Esophagus muscularis mucosa (tissue), 4 donors: Measurements from ENCODE around the gene ECEL1.
"Not testable (repeated sequence)": the region's sequence is repeated elsewhere in the genome, so short reads cannot be mapped to it uniquely, and the experiment has no call there.

Source experiments
- EP300 ChIP-seq: sonication (generic); formaldehyde crosslinking; IDR thresholded peaks from one replicate; pipeline ENCODE4 v1.6.1; 2017; ENCODE audit warnings: antibody characterized with exemption
- POLR2A ChIP-seq: fragments of 450-650 bp; IDR thresholded peaks from one replicate; pipeline ENCODE4 v1.6.1; 2017; ENCODE audit warnings: antibody characterized with exemption, moderate library complexity, mild to moderate bottlenecking, low read depth
- POLR2AphosphoS5 ChIP-seq, 2 donors: sonication (generic); formaldehyde crosslinking; IDR thresholded peaks; one replicate each; pipeline ENCODE4 v1.6.1; 2017; ENCODE audit warnings: antibody characterized with exemption in 2 of 2
- TF ChIP-seq, protein P1 (sequence below), 3 experiments: fragments of 200-600 bp in 2 of 3; fragments of 450-650 bp in 1 of 3; sonication (generic) in 2 of 3; IDR thresholded peaks; one replicate each; pipeline ENCODE4 v1.5.1; 2017 to 2019; ENCODE audit warnings: antibody characterized with exemption in 3 of 3, mild to moderate bottlenecking in 2 of 3, moderate library complexity in 1 of 3

GRCh38 chr2:232532821-232533220 lies 45.2 kb upstream of the ECEL1 start:
- not testable (repeated sequence) for TF ChIP-seq EP300; POLR2AphosphoS5 (IDR thresholded peaks at IDR 0.05); POLR2A
- TF ChIP-seq, protein P1, sequence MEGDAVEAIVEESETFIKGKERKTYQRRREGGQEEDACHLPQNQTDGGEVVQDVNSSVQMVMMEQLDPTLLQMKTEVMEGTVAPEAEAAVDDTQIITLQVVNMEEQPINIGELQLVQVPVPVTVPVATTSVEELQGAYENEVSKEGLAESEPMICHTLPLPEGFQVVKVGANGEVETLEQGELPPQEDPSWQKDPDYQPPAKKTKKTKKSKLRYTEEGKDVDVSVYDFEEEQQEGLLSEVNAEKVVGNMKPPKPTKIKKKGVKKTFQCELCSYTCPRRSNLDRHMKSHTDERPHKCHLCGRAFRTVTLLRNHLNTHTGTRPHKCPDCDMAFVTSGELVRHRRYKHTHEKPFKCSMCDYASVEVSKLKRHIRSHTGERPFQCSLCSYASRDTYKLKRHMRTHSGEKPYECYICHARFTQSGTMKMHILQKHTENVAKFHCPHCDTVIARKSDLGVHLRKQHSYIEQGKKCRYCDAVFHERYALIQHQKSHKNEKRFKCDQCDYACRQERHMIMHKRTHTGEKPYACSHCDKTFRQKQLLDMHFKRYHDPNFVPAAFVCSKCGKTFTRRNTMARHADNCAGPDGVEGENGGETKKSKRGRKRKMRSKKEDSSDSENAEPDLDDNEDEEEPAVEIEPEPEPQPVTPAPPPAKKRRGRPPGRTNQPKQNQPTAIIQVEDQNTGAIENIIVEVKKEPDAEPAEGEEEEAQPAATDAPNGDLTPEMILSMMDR (IDR thresholded peaks at IDR 0.05) = not testable (repeated sequence)
